WTC11 (cell line): Measurements from ENCODE around the gene ZNF273. TPM values are rescaled to one million over a fixed set of nuclear protein-coding genes. Genes with fewer than 3 reads are reported as not detected.

Experiments
- ATAC-seq: fragments of 200-7000 bp; cut with Tn5 transposase; 2 replicates; pipeline ENCODE4 v1.10.0; 2021; ENCODE audit warnings: mild to moderate bottlenecking, moderate library complexity
- CTCF ChIA-PET: fragments of 300-600 bp; sonication (Branson Sonifier 250); formaldehyde crosslinking; loops from one replicate; lab custom pipeline; 2021; ENCODE audit warnings: antibody characterized with exemption; lab: Charles Lee
- POLR2A ChIA-PET: fragments of 350-600 bp; sonication (Branson Sonifier 250); formaldehyde crosslinking; loops from one replicate; lab custom pipeline; 2021; ENCODE audit warnings: antibody characterized with exemption; lab: Charles Lee
- DNase-seq: peaks from one replicate; pipeline ENCODE4 v3.0.0; 2021; ENCODE audit warnings: low spot score
- H3K27ac Mint-ChIP-seq: 2 replicates; pipeline ENCODE4 v1.8.0; 2021; ENCODE audit warnings: mixed read lengths
- H3K27me3 Mint-ChIP-seq: 2 replicates; pipeline ENCODE4 v1.8.0; 2021; ENCODE audit warnings: low read depth, mild to moderate bottlenecking, moderate library complexity, mixed read lengths
- H3K36me3 Mint-ChIP-seq: 2 replicates; pipeline ENCODE4 v1.8.0; 2021; ENCODE audit warnings: mixed read lengths
- H3K4me1 Mint-ChIP-seq: 2 replicates; pipeline ENCODE4 v1.8.0; 2022; ENCODE audit warnings: mixed read lengths
- H3K4me3 Mint-ChIP-seq: 2 replicates; pipeline ENCODE4 v1.8.0; 2021; ENCODE audit warnings: mild to moderate bottlenecking, moderate library complexity, mixed read lengths
- H3K9me3 Mint-ChIP-seq: 2 replicates; pipeline ENCODE4 v1.8.0; 2021; ENCODE audit warnings: mixed read lengths
- ATF3 ChIP-seq: sonication (generic); formaldehyde crosslinking; conservative IDR thresholded peaks from 2 replicates; pipeline ENCODE4 v1.8.1; 2022; ENCODE audit warnings: mild to moderate bottlenecking, missing genetic modification reagents
- CREB1 ChIP-seq: sonication (generic); formaldehyde crosslinking; IDR thresholded peaks from 2 replicates; pipeline ENCODE4 v1.8.0; 2023; ENCODE audit warnings: mild to moderate bottlenecking, missing genetic modification reagents
- ELF4 ChIP-seq: sonication (generic); formaldehyde crosslinking; IDR thresholded peaks from 2 replicates; pipeline ENCODE4 v1.8.1; 2022; ENCODE audit warnings: low read depth, mild to moderate bottlenecking, moderate library complexity, missing genetic modification reagents
- FOXK1 ChIP-seq: sonication (generic); formaldehyde crosslinking; IDR thresholded peaks from 2 replicates; pipeline ENCODE4 v1.8.0; 2022; ENCODE audit warnings: mild to moderate bottlenecking, moderate library complexity, missing genetic modification reagents
- JAZF1 ChIP-seq: fragments of 250-450 bp; sonication (Bioruptor Pico); IDR thresholded peaks from 2 replicates; pipeline ENCODE4 v1.9.0; 2021; ENCODE audit warnings: moderate library complexity, mild to moderate bottlenecking, inconsistent platforms
- NFYB ChIP-seq: sonication (generic); formaldehyde crosslinking; conservative IDR thresholded peaks from 2 replicates; pipeline ENCODE4 v1.8.0; 2022; ENCODE audit warnings: low read depth, missing genetic modification reagents
- NR1H2 ChIP-seq: sonication (generic); formaldehyde crosslinking; IDR thresholded peaks from 2 replicates; pipeline ENCODE4 v1.9.0; 2021; ENCODE audit warnings: mild to moderate bottlenecking, moderate library complexity, missing genetic modification reagents
- NR2C2 ChIP-seq: sonication (generic); formaldehyde crosslinking; IDR thresholded peaks from 2 replicates; pipeline ENCODE4 v1.8.0; 2022; ENCODE audit warnings: mild to moderate bottlenecking, missing genetic modification reagents
- PRRX2 ChIP-seq: fragments of 250-450 bp; sonication (Bioruptor Pico); IDR thresholded peaks from 2 replicates; pipeline ENCODE4 v1.8.0; 2021; ENCODE audit warnings: mild to moderate bottlenecking
- SP1 ChIP-seq: sonication (generic); formaldehyde crosslinking; conservative IDR thresholded peaks from 2 replicates; pipeline ENCODE4 v1.8.1; 2022; ENCODE audit warnings: missing genetic modification reagents
- TEAD1 ChIP-seq: sonication (generic); formaldehyde crosslinking; IDR thresholded peaks from 2 replicates; pipeline ENCODE4 v1.8.0; 2022; ENCODE audit warnings: mild to moderate bottlenecking, missing genetic modification reagents
- ZBTB21 ChIP-seq: sonication (generic); formaldehyde crosslinking; IDR thresholded peaks from 2 replicates; pipeline ENCODE4 v1.8.1; 2023; ENCODE audit warnings: mild to moderate bottlenecking, missing genetic modification reagents, borderline replicate concordance
- ZNF219 ChIP-seq: sonication (generic); formaldehyde crosslinking; IDR thresholded peaks from 2 replicates; pipeline ENCODE4 v1.8.0; 2023; ENCODE audit warnings: missing genetic modification reagents, mild to moderate bottlenecking, borderline replicate concordance
- ZNF396 ChIP-seq: fragments of 250-450 bp; sonication (Bioruptor Pico); IDR thresholded peaks from 2 replicates; pipeline ENCODE4 v1.8.0; 2021; ENCODE audit warnings: mild to moderate bottlenecking, moderate library complexity, borderline replicate concordance
- ZNF512 ChIP-seq: sonication (generic); formaldehyde crosslinking; IDR thresholded peaks from 2 replicates; pipeline ENCODE4 v1.8.1; 2022; ENCODE audit warnings: missing genetic modification reagents, borderline replicate concordance
- total RNA-seq: library from RNA; stranded (reverse); gene quantifications from 3 replicates; pipeline ENCODE4 v1.2.3, GENCODE V29; 2021
- TF ChIP-seq, protein P1 (sequence below): sonication (generic); formaldehyde crosslinking; IDR thresholded peaks from 2 replicates; pipeline ENCODE4 v1.8.0; 2022; ENCODE audit warnings: mild to moderate bottlenecking, missing genetic modification reagents
- TF ChIP-seq, protein P2 (sequence below): fragments of 250-450 bp; sonication (Bioruptor Pico); IDR thresholded peaks from 2 replicates; pipeline ENCODE4 v2.1.2; 2022; ENCODE audit warnings: mild to moderate bottlenecking, moderate library complexity
- TF ChIP-seq, protein P3 (sequence below): sonication (generic); formaldehyde crosslinking; IDR thresholded peaks from 2 replicates; pipeline ENCODE4 v1.8.1; 2023; ENCODE audit warnings: mild to moderate bottlenecking, missing genetic modification reagents

Gene ZNF273
- total RNA-seq, 1 experiment from 2014 or later: 12.1 TPM

GRCh38 chr7:64881461-64882287 lies 21.4 kb upstream of the ZNF273 start:
- no peak overlapping the region for H3K4me3 Mint-ChIP-seq
- ATAC-seq: no peak
- TF ChIP-seq, protein P1, sequence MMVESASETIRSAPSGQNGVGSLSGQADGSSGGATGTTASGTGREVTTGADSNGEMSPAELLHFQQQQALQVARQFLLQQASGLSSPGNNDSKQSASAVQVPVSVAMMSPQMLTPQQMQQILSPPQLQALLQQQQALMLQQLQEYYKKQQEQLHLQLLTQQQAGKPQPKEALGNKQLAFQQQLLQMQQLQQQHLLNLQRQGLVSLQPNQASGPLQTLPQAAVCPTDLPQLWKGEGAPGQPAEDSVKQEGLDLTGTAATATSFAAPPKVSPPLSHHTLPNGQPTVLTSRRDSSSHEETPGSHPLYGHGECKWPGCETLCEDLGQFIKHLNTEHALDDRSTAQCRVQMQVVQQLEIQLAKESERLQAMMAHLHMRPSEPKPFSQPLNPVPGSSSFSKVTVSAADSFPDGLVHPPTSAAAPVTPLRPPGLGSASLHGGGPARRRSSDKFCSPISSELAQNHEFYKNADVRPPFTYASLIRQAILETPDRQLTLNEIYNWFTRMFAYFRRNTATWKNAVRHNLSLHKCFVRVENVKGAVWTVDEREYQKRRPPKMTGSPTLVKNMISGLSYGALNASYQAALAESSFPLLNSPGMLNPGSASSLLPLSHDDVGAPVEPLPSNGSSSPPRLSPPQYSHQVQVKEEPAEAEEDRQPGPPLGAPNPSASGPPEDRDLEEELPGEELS (CRISPR knock-in tag): no peak
- no peak for TF ChIP-seq ELF4
- TF ChIP-seq, protein P2, sequence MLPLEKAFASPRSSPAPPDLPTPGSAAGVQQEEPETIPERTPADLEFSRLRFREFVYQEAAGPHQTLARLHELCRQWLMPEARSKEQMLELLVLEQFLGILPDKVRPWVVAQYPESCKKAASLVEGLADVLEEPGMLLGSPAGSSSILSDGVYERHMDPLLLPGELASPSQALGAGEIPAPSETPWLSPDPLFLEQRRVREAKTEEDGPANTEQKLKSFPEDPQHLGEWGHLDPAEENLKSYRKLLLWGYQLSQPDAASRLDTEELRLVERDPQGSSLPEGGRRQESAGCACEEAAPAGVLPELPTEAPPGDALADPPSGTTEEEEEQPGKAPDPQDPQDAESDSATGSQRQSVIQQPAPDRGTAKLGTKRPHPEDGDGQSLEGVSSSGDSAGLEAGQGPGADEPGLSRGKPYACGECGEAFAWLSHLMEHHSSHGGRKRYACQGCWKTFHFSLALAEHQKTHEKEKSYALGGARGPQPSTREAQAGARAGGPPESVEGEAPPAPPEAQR (CRISPR knock-in tag): no peak
- TF ChIP-seq CREB1 (CRISPR knock-in tag): no peak
- no peak for TF ChIP-seq ATF3
- TF ChIP-seq, protein P3, sequence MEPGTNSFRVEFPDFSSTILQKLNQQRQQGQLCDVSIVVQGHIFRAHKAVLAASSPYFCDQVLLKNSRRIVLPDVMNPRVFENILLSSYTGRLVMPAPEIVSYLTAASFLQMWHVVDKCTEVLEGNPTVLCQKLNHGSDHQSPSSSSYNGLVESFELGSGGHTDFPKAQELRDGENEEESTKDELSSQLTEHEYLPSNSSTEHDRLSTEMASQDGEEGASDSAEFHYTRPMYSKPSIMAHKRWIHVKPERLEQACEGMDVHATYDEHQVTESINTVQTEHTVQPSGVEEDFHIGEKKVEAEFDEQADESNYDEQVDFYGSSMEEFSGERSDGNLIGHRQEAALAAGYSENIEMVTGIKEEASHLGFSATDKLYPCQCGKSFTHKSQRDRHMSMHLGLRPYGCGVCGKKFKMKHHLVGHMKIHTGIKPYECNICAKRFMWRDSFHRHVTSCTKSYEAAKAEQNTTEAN (CRISPR knock-in tag): no peak
- TF ChIP-seq ZBTB21: no peak
- TF ChIP-seq JAZF1 (CRISPR knock-in tag): no peak
- TF ChIP-seq SP1 (CRISPR knock-in tag): no peak
- no peak for TF ChIP-seq ZNF512 (CRISPR knock-in tag)
- TF ChIP-seq NR1H2: no peak
- no peak for TF ChIP-seq FOXK1
- no peak for TF ChIP-seq ZNF219 (CRISPR knock-in tag)
- no peak for TF ChIP-seq NR2C2 (CRISPR knock-in tag)
- no peak for TF ChIP-seq NFYB (CRISPR knock-in tag)
- H3K27ac Mint-ChIP-seq: no peak overlapping the region
- H3K4me1 Mint-ChIP-seq: peaks cover 2% of the 10 kb centered on the region; the same call in 1 of the 2 replicates
- CTCF ChIA-PET: interaction anchor here (0.8 kb wide), 1 partner anchor 57 kb away, joined by 3 read pairs; no protein-coding TSS in a partner anchor
- peaks cover 43% of the 10 kb centered on the region for H3K27me3 Mint-ChIP-seq
- H3K9me3 Mint-ChIP-seq: peaks cover 32% of the 10 kb centered on the region
- POLR2A ChIA-PET: no interaction called here
- peaks cover 14% of the 10 kb centered on the region for H3K36me3 Mint-ChIP-seq
- DNase-seq: no peak

DNA sequence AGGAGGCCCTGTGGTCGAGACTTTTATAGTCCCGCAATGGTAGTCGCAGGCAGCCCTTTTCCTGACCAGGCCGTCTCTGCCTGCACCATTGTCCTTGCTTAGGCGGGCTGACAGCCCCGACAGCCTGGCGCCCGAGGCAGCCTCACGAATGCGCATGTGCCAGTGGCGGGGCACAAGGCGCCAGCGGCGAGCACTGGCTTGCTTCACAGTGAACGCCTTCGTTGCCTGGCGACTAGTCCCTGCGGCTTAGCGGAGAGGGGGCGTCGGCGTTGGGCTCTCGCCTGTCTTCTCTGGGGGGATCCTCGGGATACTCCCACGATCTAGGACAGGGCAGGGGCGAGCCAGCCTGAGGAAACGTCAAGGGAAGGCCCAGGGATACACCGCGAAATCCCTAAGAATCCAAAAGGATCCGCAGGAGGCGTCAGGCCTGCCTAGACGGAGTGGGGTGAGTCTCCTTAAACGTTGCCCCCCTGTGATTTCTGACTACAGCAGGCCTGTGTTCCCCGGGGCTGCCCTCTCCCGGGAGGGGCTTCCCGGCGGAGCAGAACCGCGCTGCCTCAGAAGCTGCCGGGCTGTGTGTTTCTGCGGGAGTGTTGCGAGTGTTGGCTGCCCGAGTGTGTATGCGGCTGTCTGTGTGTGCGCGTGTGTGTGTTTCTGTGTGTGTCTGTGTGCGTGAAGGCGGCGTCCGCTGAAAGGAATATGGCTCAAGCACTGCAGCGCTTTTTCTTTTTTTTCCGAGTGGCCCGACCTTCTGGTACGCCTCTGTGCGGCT lies 20.5 kb upstream of the ZNF273 start:
- no peak for TF ChIP-seq TEAD1 (CRISPR knock-in tag)
- TF ChIP-seq PRRX2 (CRISPR knock-in tag): no peak
- TF ChIP-seq ZNF396 (CRISPR knock-in tag): no peak
- Mint-ChIP-seq H3K27ac (no peak overlapping the region), H3K4me1 (peaks cover 2% of the 10 kb centered on the region; the same call in 1 of the 2 replicates), H3K4me3 (no peak overlapping the region), H3K36me3 (peaks cover 14% of the 10 kb centered on the region), H3K9me3 (peaks cover 32% of the 10 kb centered on the region), H3K27me3 (peaks cover 42% of the 10 kb centered on the region)
- POLR2A ChIA-PET: no interaction called here
- CTCF ChIA-PET: no interaction called here
- ATAC-seq (no peak; the same call in 1 of the 2 replicates), DNase-seq (no peak)
